NK-92 treated with Interleukin-12 subunit alpha and Interleukin-12 subunit beta, amount 100 ng/mL, for 24 hours (cell line): Measurements from ENCODE around the gene RSRP1.
A peak's percentile ranks its signal among the peaks of the same experiment; 100 is the strongest.

ENCODE experiments used
- DNase-seq: peaks from one replicate; lab custom pipeline; 2025; lab: John Stamatoyannopoulos, UW

Gene RSRP1

DNA sequence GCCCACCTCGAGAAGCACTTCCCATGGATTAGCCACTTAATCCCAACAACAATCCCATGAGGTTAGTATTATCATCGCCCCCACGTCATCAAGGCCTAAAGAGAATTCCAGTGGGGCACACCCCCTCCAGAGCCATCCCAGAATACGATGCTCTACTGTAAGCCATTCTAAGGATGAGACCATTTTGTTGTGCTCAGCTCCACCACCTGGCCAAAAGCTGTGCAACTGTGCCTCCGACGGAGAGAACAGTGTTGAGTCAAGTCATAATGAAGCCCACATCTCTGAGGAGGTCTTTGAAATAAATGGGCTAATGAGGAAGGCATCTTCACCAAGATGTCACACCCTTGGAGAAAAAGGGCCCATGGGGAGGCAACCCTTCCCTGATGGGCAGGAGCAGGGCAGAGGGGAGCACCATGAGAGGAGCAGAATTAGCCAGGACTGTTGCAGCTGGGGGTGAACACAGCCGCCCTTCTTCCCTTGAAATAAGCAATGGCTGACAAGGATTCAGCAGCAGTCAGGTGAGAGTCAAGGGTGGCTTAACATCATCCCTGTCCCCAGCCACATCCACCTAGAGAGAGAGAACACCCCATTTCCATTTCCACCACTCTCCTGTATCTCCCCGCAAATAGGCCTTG, 29.5 kb downstream of the RSRP1 start:
- no peak for DNase-seq

GRCh38 chr1:25217015-25217414, 30.2 kb downstream of the RSRP1 start:
- no peak for DNase-seq

- no peak for DNase-seq
Measured at GRCh38 chr1:25216123-25216522, 31.1 kb downstream of the RSRP1 start.

DNA sequence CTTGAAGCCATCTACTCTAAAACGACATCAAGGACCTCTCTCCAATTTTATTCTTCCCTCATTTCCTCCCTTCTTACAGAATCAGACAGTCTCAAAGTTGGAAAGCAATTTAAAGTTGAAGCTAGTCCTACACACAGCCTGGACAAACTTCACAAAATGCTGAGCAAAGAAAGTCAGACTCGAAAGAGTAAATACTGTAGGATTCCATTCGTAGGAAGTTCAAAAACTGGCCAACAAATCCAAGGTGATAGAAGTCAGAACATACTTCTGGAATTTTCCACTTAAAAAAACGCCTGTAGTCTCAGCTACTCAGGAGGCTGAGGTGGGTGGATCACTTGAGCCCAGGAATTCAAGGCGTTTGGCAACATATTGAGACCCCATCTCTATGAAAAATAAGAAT, 34.5 kb downstream of the RSRP1 start:
- no peak for DNase-seq

GRCh38 chr1:25210728-25211127, 36.5 kb downstream of the RSRP1 start:
- DNase-seq: no peak

GRCh38 chr1:25209516-25209915, 37.7 kb downstream of the RSRP1 start:
- no peak for DNase-seq

GRCh38 chr1:25208561-25209222, 38.6 kb downstream of the RSRP1 start:
- no peak for DNase-seq

DNA sequence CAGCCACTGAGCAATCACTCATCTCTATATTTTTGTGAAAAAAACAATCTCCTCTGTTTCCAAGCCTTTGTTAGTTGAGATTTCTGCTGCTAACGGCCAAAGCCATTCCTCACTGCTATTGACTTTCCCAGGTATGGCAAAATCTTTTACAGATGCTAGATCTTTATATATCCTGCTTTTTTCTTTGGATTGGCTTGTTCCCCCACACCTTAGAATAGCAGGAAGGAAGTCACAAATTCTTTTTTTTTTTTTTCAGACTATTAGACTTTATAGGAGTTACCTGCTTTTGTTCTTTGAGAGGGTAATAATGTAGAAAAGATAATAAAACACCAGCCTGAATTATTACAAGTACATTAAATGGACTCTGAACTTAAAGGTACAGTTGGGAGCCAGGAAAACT, 39.2 kb downstream of the RSRP1 start:
- no peak for DNase-seq

DNA sequence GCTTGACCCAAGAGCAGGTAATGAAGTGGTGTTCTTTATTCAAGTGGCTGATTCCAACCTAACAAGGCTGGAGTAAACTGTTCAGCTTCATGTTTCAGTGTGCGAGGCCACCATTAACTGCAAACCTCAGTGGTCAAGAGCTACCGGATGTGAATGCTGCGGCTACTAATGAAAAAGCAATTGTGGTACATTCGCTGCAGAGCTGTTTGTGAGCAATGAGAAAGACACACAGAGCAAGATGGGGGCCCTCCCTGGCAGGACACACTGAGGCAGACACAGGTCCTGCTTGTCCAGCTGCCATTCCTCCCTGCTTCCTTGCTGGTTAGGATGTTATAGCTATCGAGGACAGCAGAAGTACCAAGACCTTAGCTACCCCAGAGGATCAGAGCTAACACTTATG, 41.1 kb downstream of the RSRP1 start:
- peak; percentile 10 for DNase-seq

DNA sequence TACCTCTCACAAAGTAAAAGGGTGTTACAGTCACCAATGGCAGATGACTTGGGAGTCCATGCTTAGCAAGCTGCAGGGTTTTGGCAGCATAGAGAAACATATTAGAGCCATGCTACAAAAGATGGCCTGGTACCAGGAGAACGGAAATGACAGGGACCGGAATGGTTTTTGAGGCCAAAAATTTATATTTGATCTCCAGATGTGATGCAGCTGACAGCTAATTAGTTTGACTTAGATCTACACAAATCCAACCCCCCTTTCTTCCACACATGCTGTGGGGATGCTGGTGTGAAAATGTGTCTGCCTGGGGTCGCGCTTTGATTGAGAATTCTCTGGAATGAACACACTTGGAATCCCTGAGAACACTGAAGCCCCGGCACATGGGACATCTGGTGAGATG, 41.5 kb downstream of the RSRP1 start:
- DNase-seq: no peak

DNA sequence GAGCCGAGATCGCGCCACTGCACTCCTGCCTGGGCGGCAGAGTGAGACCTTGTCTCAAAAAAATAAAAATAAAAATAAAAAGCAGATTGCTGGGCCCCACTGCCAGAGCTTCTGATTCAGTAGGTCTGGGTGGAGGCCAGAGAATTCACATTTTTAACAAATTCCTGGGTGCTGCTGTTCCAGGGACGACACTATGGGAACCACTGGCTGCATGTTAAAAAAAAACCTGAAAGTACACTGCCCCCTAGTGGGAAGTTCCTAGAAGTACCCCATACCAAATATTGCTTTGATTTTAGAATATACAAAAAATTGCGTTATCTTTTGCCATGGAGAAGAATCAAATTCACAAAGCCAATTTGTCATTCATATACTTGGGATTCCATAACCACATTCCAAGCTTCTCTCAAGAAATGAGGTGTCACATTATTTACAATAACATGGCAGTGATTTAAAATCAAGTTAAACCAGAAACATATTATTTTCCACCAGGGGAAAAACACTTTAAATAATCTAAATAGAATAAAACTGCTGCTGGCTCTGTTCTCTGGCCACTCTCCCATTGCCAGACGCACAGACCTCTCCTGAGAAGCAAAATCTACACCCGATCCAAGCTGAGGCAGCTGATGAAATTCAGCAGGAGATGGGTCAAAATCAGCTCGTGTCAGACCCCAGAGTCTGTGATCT, 42.3 kb downstream of the RSRP1 start:
- no peak for DNase-seq

GRCh38 chr1:25201006-25201405, 46.2 kb downstream of the RSRP1 start:
- no peak for DNase-seq

DNA sequence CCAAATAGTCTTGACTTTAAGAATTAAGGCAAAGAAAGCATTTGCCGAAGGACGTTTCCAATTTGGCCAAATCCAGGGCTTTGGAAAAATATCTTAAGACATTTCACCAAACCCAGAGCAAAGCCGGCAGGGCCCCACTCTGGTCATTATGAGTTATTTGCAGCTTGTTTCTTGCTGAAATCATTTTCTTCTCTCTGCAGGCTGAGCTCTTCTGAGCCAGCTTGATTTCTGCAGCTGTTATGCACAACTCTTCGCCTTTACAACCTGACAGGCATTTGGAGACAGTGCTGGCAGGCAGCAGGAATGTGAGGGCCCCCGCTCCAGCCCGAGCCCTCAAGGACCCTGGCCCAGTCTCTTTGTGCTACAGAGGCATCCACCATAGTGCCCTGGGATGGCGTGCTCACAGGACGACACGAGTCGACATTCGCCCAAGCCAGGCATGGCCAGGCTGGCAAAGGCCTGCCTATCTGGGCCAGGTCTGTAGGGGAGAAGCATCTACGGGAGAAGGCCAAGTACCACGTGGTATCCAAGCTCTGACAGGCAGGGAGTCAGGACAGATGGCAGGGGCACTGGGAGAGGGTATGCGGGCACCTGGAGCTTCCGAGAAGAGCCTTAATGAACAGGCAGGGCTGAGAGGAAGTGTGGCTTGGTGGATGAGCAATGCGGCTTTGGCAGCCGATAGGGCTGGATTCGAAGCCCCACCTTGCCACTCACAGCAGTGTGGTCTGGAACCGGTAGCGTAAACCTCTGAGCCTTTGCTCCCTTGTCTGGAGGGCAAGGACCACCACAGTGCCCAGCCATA, 47.2 kb downstream of the RSRP1 start:
- no peak for DNase-seq

- DNase-seq: no peak
Measured at GRCh38 chr1:25198663-25199252, 48.5 kb downstream of the RSRP1 start.

GRCh38 chr1:25197982-25198662, 49.1 kb downstream of the RSRP1 start:
- no peak for DNase-seq

GRCh38 chr1:25197235-25197975, 49.8 kb downstream of the RSRP1 start:
- DNase-seq: no peak

DNA sequence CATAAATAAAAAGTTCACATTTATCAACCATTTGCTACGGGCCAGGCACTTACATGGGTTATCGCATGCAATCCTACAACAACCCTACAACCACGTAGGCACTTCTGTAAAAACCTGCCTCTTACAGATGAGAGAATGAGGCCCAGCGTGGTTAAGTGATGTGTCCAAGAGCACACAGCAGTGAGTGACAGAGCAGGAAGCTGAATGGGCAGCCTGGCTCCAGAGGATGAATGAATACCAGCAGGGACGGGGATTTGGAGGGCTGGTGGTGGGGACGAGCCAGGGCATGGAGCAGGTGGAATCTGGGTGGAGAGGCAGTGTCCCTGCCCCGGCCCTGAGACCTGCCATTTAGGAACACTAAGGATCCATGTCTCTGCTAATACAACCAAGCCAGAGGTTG, 50.4 kb downstream of the RSRP1 start:
- DNase-seq: no peak

DNA sequence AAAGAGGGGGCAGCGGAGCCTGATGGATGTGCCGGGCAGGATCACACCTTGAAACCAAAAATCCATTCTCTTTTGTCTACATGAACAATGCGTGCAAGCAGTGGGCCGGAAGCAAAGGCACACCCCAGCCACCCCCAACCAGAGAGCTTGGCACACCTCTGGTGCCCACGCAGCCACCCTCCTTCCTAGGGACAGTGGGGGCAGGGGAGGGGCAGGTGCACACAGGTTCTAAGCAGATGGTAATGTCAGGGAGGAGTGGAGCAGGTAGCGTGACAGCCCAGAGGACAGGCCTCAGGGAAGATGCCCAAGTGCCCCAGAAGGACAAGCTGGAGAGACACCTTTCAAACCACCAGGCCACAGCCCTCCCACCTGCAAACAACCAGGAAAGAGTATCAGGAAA, 51.4 kb downstream of the RSRP1 start:
- no peak for DNase-seq

GRCh38 chr1:25194572-25195020, 52.7 kb downstream of the RSRP1 start:
- DNase-seq: no peak

- DNase-seq: no peak
Measured at GRCh38 chr1:25194054-25194453, 53.2 kb downstream of the RSRP1 start.

DNA sequence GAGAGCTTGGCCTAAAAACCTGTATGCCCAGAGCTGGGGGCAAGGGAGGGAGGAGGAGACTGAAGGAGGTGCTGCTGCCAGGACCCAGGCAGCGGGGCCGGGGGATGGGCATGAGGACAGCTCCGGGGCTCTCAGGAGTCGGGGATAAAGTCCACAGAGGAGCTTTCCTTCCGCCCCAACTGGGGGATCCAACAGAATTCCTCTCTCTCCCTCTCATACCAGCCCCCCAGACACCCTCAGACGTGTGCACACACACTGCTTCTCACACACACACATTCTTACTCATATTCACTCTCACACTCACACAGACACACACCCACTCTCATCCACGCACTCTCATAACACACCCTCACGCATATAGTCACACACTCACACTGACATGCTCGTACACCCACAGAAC, 54.0 kb downstream of the RSRP1 start:
- DNase-seq: no peak
